K562 (cell line): Measurements from ENCODE around the gene CELA3A.
"Not testable (repeated sequence)": the region's sequence is repeated elsewhere in the genome, so short reads cannot be mapped to it uniquely, and the experiment has no call there.

Experiments used
- CREB1 ChIP-seq, 2 experiments: sonication (generic) in 1 of 2; formaldehyde crosslinking in 1 of 2; IDR thresholded peaks; 2 replicates each; pipeline versions ENCODE4 v1.6.1 to v1.8.0; 2012 to 2022; ENCODE audit warnings: inconsistent platforms in 1 of 2, mild to moderate bottlenecking in 1 of 2, missing genetic modification reagents in 1 of 2, moderate library complexity in 1 of 2
- ESRRA ChIP-seq: fragments of 450-650 bp; IDR thresholded peaks from 2 replicates; pipeline ENCODE4 v1.6.1; 2014; ENCODE audit warnings: low read depth, mild to moderate bottlenecking, moderate library complexity, borderline replicate concordance
- EZH2 ChIP-seq: IDR thresholded peaks from 2 replicates; pipeline ENCODE4 v1.6.1; 2012; ENCODE audit warnings: low read depth, mild to moderate bottlenecking, inconsistent platforms, low read length, borderline replicate concordance
- GABPB1 ChIP-seq: sonication (generic); formaldehyde crosslinking; IDR thresholded peaks from 2 replicates; pipeline ENCODE4 v1.8.0; 2022; ENCODE audit warnings: mild to moderate bottlenecking, missing genetic modification reagents
- KLF6 ChIP-seq: fragments of 250-450 bp; sonication (Bioruptor Pico); IDR thresholded peaks from 2 replicates; pipeline ENCODE4 v1.4.0; 2020; ENCODE audit warnings: mild to moderate bottlenecking, moderate library complexity, borderline replicate concordance
- NRF1 ChIP-seq, 2 experiments: fragments of 450-650 bp; IDR thresholded peaks in 1 of 2; conservative IDR thresholded peaks in 1 of 2; 2 replicates each; pipeline ENCODE4 v1.6.1; 2014; ENCODE audit warnings: mild to moderate bottlenecking in 2 of 2
- POLR2AphosphoS5 ChIP-seq: IDR thresholded peaks from 2 replicates; pipeline ENCODE4 v1.6.1; 2011; ENCODE audit warnings: mild to moderate bottlenecking, low read depth, low read length, moderate library complexity; ENCODE audit not compliant: control insufficient read depth, insufficient read depth
- RBFOX2 ChIP-seq: fragments of 200-400 bp; formaldehyde crosslinking; IDR thresholded peaks from 2 replicates; pipeline ENCODE4 v1.6.1; 2017; ENCODE audit warnings: low read depth, mild to moderate bottlenecking, low read length, moderate library complexity
- TEAD2 ChIP-seq: fragments of 450-650 bp; IDR thresholded peaks from 2 replicates; pipeline ENCODE4 v1.6.1; 2016; ENCODE audit warnings: missing genetic modification characterization, control low read depth, missing compliant biosample characterization
- TOE1 ChIP-seq, 2 experiments: fragments of 450-650 bp in 1 of 2; sonication (generic) in 1 of 2; formaldehyde crosslinking in 1 of 2; IDR thresholded peaks; 2 replicates each; pipeline versions ENCODE4 v1.7.1 to v1.8.0; 2016 to 2022; ENCODE audit warnings: borderline replicate concordance in 2 of 2, mild to moderate bottlenecking in 2 of 2, antibody characterized with exemption in 1 of 2, inconsistent platforms in 1 of 2, low read depth in 1 of 2, missing genetic modification reagents in 1 of 2, moderate library complexity in 1 of 2
- ZNF41 ChIP-seq: fragments of 250-450 bp; sonication (Bioruptor Pico); conservative IDR thresholded peaks from 2 replicates; pipeline ENCODE4 v1.4.0; 2020; ENCODE audit warnings: mild to moderate bottlenecking
- TF ChIP-seq, protein P1 (sequence below), 3 experiments: IDR thresholded peaks in 2 of 3; conservative IDR thresholded peaks in 1 of 3; 2 replicates each; pipeline ENCODE4 v1.5.1; 2011 to 2012; ENCODE audit warnings: low read length in 3 of 3, mild to moderate bottlenecking in 3 of 3, control low read depth in 2 of 3, improper control_type of control experiment in 1 of 3, inconsistent platforms in 1 of 3, low read depth in 1 of 3, mixed read lengths in 1 of 3, moderate library complexity in 1 of 3; ENCODE audit not compliant: insufficient read depth in 2 of 3

DNA sequence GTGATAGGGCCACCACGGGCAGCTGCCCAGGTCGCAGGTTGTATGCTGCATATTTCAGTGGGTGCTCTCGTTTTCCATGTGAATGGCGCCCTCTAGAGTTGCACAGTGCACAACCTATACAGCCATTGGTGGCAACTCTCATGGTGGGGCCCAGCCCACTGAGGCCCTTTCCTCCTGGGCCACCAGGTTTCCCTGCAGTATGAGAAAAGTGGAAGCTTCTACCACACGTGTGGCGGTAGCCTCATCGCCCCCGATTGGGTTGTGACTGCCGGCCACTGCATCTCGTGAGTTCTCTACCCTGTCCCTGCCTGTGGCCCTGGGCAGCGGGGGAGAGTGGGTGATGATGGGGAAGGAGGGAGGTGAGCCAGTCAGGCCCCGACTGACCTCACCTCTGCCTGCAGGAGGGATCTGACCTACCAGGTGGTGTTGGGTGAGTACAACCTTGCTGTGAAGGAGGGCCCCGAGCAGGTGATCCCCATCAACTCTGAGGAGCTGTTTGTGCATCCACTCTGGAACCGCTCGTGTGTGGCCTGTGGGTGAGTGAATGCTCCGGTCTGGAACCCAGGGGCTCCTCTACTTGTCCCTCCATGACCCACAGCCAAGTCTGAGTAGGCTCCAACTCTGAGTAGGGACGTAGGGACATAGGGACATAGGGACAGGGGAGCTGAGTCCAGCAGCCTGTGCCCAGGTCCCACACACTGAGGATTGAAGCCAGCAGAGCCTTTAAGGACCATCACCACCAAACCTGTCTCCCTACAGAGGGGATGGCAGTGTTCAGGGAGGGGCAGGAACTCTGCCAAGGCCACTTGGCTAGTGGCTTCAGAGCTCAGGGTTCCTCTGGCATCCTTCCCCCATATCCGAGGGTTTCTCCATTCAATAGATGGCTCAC is 4.0 kb downstream of the CELA3A start:
- TF ChIP-seq POLR2AphosphoS5; NRF1 (conservative IDR thresholded peaks at IDR 0.05 in 1 of 2, IDR thresholded peaks at IDR 0.05 in 1 of 2); EZH2; KLF6 (CRISPR knock-in tag); GABPB1 (CRISPR knock-in tag); ZNF41 (CRISPR knock-in tag); RBFOX2; TOE1 (IDR thresholded peaks at IDR 0.05; ENCODE audit: borderline replicate concordance); TOE1 (CRISPR knock-in tag; IDR thresholded peaks at IDR 0.05; ENCODE audit: borderline replicate concordance, low read depth); CREB1 (IDR thresholded peaks at IDR 0.05); CREB1 (CRISPR knock-in tag; IDR thresholded peaks at IDR 0.05); ESRRA; TEAD2 (tag): not testable (repeated sequence)
- TF ChIP-seq, protein P1, sequence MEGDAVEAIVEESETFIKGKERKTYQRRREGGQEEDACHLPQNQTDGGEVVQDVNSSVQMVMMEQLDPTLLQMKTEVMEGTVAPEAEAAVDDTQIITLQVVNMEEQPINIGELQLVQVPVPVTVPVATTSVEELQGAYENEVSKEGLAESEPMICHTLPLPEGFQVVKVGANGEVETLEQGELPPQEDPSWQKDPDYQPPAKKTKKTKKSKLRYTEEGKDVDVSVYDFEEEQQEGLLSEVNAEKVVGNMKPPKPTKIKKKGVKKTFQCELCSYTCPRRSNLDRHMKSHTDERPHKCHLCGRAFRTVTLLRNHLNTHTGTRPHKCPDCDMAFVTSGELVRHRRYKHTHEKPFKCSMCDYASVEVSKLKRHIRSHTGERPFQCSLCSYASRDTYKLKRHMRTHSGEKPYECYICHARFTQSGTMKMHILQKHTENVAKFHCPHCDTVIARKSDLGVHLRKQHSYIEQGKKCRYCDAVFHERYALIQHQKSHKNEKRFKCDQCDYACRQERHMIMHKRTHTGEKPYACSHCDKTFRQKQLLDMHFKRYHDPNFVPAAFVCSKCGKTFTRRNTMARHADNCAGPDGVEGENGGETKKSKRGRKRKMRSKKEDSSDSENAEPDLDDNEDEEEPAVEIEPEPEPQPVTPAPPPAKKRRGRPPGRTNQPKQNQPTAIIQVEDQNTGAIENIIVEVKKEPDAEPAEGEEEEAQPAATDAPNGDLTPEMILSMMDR (IDR thresholded peaks at IDR 0.05 in 2 of 3, conservative IDR thresholded peaks at IDR 0.05 in 1 of 3; ENCODE audit: insufficient read depth in 2 of 3, low read depth in 1 of 3, low read length in 3 of 3), result peak; percentile 53 to 62 (median 53)
